Liver (tissue), 10 donors: ENCODE results near the gene ATG2B. TPM values are rescaled to one million over a fixed set of nuclear protein-coding genes. Genes with fewer than 3 reads are reported as not detected.

Experiments
- DNase-seq: peaks from one replicate; pipeline ENCODE4 v3.0.0-alpha.2; 2017; ENCODE audit warnings: low spot score
- H3K27ac ChIP-seq, 2 donors: one replicate each; pipeline ENCODE4 v1.7.0; 2013; ENCODE audit warnings: inconsistent platforms in 2 of 2, low read length in 2 of 2, control low read depth in 1 of 2, low read depth in 1 of 2, mild to moderate bottlenecking in 1 of 2
- H3K27me3 ChIP-seq, 4 donors: one replicate each; pipeline versions ENCODE4 v1.6.1 to v1.7.0; 2013; ENCODE audit warnings: low read length in 3 of 4, inconsistent platforms in 1 of 4, mild to moderate bottlenecking in 1 of 4, moderate library complexity in 1 of 4; ENCODE audit not compliant: control insufficient read depth in 4 of 4, insufficient read depth in 4 of 4
- H3K36me3 ChIP-seq, 4 donors: one replicate each; pipeline versions ENCODE4 v1.6.1 to v1.7.0; 2013; ENCODE audit warnings: low read length in 3 of 4, mild to moderate bottlenecking in 3 of 4, low read depth in 1 of 4, moderate library complexity in 1 of 4; ENCODE audit not compliant: control insufficient read depth in 4 of 4, insufficient read depth in 3 of 4
- H3K4me1 ChIP-seq, 4 donors: one replicate each; pipeline versions ENCODE4 v1.6.1 to v1.7.0; 2013; ENCODE audit warnings: low read length in 3 of 4, mild to moderate bottlenecking in 3 of 4, moderate library complexity in 1 of 4; ENCODE audit not compliant: control insufficient read depth in 4 of 4, insufficient read depth in 4 of 4
- H3K4me3 ChIP-seq, 3 donors: one replicate each; pipeline versions ENCODE4 v1.6.1 to v1.7.0; 2013; ENCODE audit warnings: low read length in 3 of 3, control low read depth in 1 of 3, low read depth in 1 of 3, mild to moderate bottlenecking in 1 of 3
- H3K9ac ChIP-seq, 2 donors: one replicate each; pipeline ENCODE4 v1.7.0; 2013; ENCODE audit warnings: low read length in 2 of 2, mild to moderate bottlenecking in 2 of 2, moderate library complexity in 2 of 2, control low read depth in 1 of 2, low read depth in 1 of 2
- H3K9me3 ChIP-seq, 4 donors: one replicate each; pipeline versions ENCODE4 v1.6.1 to v1.7.0; 2013; ENCODE audit warnings: low read length in 3 of 4; ENCODE audit not compliant: control insufficient read depth in 4 of 4
- FOXA1 ChIP-seq: IDR thresholded peaks from 2 replicates; pipeline ENCODE4 v1.6.1; 2016; ENCODE audit warnings: antibody characterized with exemption
- GABPA ChIP-seq, 2 donors: IDR thresholded peaks in 1 of 2; conservative IDR thresholded peaks in 1 of 2; 2 replicates each; pipeline ENCODE4 v1.6.1; 2016; ENCODE audit warnings: antibody characterized with exemption in 2 of 2, mild to moderate bottlenecking in 1 of 2, moderate library complexity in 1 of 2
- HNF4G ChIP-seq: IDR thresholded peaks from 2 replicates; pipeline ENCODE4 v1.6.1; 2016; ENCODE audit warnings: antibody characterized with exemption
- NR2F2 ChIP-seq: IDR thresholded peaks from 2 replicates; pipeline ENCODE4 v1.6.1; 2016; ENCODE audit warnings: antibody characterized with exemption
- RAD21 ChIP-seq, 2 donors: IDR thresholded peaks; 2 replicates each; pipeline ENCODE4 v1.6.1; 2016; ENCODE audit warnings: antibody characterized with exemption in 2 of 2, mild to moderate bottlenecking in 2 of 2
- RXRA ChIP-seq, 2 donors: IDR thresholded peaks; 2 replicates each; pipeline ENCODE4 v1.6.1; 2017 to 2018; ENCODE audit warnings: antibody characterized with exemption in 2 of 2, mild to moderate bottlenecking in 1 of 2
- SP1 ChIP-seq: IDR thresholded peaks from 2 replicates; pipeline ENCODE4 v1.6.1; 2018; ENCODE audit warnings: antibody characterized with exemption, mild to moderate bottlenecking
- TAF1 ChIP-seq: conservative IDR thresholded peaks from 2 replicates; pipeline ENCODE4 v1.6.1; 2016; ENCODE audit warnings: antibody characterized with exemption, mild to moderate bottlenecking
- YY1 ChIP-seq: IDR thresholded peaks from 2 replicates; pipeline ENCODE4 v1.6.1; 2016; ENCODE audit warnings: antibody characterized with exemption, mild to moderate bottlenecking
- WGBS: extraction: QIAGEN DNeasy Blood & Tissue Kit; methylation state at CpG from one replicate; pipeline ENCODE4 v1.1.7; 2013; 5-methylcytosine and 5-hydroxymethylcytosine counted together
- polyA plus RNA-seq, 2 donors: library from polyadenylated mRNA; stranded (reverse) in 1 of 2; unstranded in 1 of 2; fragments of 200-250 nt in 1 of 2; fragments of >200 nt in 1 of 2; fragmentation: Nextera tagmentation in 1 of 2; extraction: Ambion mirVana in 1 of 2; gene quantifications; one replicate each; pipeline versions ENCODE4 v1.2.1 to v1.2.3, GENCODE V29; 2013 to 2015
- small RNA-seq: library from RNA; depleted of rRNA; stranded (forward); fragments of <200 nt; gene quantifications from one replicate; pipeline ENCODE3, GENCODE V24; 2014
- total RNA-seq, 2 donors: library from RNA; depleted of rRNA; stranded (reverse); fragments of >200 nt; gene quantifications; one replicate each; pipeline ENCODE4 v1.2.3, GENCODE V29; 2014
- TF ChIP-seq, protein P1 (sequence below): IDR thresholded peaks from 2 replicates; pipeline ENCODE4 v1.6.1; 2016; ENCODE audit warnings: antibody characterized with exemption
- TF ChIP-seq, protein P2 (sequence below): IDR thresholded peaks from 2 replicates; pipeline ENCODE4 v1.6.1; 2016; ENCODE audit warnings: antibody characterized with exemption
- donor health status: healthy.
- donor health status: healthy.
- donor health status: healthy.
- donor health status: healthy.
- donor health status: healthy.

ATG2B gene
- total and polyA plus RNA-seq, 4 donors = 4.7 to 36.0 (median 20.5) TPM

DNA sequence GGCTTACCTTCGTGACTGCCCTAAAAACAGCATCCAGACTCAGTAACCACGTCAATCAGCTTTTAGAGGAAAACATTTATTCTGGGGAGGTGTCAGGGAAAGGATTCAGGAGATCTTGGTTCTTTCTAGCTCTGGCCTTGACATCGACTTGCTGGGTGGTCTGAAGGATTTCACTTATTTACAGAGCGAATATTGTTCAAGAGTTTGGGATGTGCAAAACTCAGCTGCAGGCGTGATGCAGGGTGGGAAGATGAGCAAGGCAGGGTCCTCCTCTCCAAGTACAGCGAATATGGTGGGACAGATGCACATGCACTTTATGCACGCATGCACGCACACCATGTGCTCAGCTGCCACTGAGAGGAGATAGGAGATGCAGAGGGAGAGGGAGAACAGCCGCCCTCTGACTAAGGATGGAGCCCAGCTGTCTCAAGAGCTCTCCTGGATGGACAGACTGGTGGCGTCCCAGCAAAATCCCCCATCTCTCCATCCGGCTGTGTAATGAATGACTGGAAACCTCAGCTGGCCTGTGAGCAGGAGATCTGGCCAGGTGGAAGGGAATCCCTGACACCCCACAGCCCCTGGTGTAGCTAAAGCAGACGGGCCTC is 131.5 kb downstream of the ATG2B start:
- Histone ChIP-seq H3K27ac (no peak overlapping the region), H3K9ac (no peak overlapping the region), H3K9me3 (no peaks in the 10 kb centered on the region), H3K4me1 (no peaks in the 10 kb centered on the region), H3K27me3 (no peaks in the 10 kb centered on the region), H3K36me3 (no peaks in the 10 kb centered on the region), H3K4me3 (no peak overlapping the region)
- DNase-seq = no peak
- WGBS = 85% methylated on average over 12 of the region's 12 CpGs
- no peak for TF ChIP-seq SP1
- TF ChIP-seq RXRA (IDR thresholded peaks at IDR 0.05) = no peak
- TF ChIP-seq, protein P1, sequence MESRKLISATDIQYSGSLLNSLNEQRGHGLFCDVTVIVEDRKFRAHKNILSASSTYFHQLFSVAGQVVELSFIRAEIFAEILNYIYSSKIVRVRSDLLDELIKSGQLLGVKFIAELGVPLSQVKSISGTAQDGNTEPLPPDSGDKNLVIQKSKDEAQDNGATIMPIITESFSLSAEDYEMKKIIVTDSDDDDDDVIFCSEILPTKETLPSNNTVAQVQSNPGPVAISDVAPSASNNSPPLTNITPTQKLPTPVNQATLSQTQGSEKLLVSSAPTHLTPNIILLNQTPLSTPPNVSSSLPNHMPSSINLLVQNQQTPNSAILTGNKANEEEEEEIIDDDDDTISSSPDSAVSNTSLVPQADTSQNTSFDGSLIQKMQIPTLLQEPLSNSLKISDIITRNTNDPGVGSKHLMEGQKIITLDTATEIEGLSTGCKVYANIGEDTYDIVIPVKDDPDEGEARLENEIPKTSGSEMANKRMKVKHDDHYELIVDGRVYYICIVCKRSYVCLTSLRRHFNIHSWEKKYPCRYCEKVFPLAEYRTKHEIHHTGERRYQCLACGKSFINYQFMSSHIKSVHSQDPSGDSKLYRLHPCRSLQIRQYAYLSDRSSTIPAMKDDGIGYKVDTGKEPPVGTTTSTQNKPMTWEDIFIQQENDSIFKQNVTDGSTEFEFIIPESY = no peak
- TF ChIP-seq YY1 = no peak
- no peak for TF ChIP-seq NR2F2

DNA sequence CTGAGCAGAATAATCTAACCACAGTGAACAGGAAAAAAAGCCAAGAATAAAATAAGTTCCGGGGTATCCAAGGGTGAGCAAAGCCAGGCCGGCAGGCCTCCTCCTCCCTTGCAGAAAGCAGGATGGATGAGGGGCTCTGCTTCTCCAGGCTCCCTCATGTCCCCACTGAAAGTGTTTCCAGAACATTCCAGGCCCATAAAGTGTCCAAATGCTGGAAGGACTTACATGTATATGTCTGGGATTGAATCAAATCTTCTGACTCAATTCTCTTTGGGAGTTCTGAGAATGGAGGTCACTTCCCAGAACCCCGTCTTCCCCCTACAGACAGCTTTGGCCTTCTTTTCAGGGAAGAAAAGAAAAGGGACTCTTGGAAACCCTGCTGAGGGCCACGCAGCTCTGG is 132.1 kb downstream of the ATG2B start:
- TF ChIP-seq TAF1 = no peak
- TF ChIP-seq, protein P2, sequence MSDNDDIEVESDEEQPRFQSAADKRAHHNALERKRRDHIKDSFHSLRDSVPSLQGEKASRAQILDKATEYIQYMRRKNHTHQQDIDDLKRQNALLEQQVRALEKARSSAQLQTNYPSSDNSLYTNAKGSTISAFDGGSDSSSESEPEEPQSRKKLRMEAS = no peak
- no peak for TF ChIP-seq HNF4G
- no peak for TF ChIP-seq RAD21 (IDR thresholded peaks at IDR 0.05)
- no peak for TF ChIP-seq NR2F2
- no peak for TF ChIP-seq GABPA (IDR thresholded peaks at IDR 0.05 in 1 of 2, conservative IDR thresholded peaks at IDR 0.05 in 1 of 2)
- TF ChIP-seq YY1 = no peak
- TF ChIP-seq FOXA1 = no peak
- no peak for TF ChIP-seq RXRA (IDR thresholded peaks at IDR 0.05)
- TF ChIP-seq SP1 = no peak
- 89% methylated on average over 4 of the region's 4 CpGs for WGBS

DNA sequence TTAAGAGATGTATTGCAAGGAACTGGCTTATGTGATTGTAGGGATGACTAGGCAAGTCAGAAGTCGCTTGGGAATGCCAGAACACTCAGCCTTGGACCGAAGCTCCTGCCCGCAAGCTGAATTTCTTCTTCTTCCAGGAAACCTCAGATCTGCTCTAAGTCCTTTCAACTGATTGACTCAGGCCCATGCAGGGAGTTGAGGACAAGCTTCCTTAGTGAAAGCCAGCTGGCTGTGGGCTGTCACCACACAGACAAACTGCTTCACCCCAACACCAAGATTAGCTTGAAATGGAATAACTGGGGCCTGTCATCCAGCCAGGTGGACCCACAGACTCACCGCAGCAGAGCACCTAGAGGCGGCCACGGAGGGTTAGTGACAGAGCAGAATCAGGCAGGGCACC is 133.8 kb downstream of the ATG2B start:
- no peaks in the 10 kb centered on the region for H3K9me3 ChIP-seq
- TF ChIP-seq YY1 = no peak
- TF ChIP-seq, protein P1 = no peak
- H3K9ac ChIP-seq = no peak overlapping the region
- H3K4me3 ChIP-seq = no peak overlapping the region
- H3K27me3 ChIP-seq = no peaks in the 10 kb centered on the region
- 94% methylated on average over 6 of the region's 6 CpGs for WGBS
- DNase-seq = no peak
- no peaks in the 10 kb centered on the region for H3K36me3 ChIP-seq
- no peaks in the 10 kb centered on the region for H3K4me1 ChIP-seq
- H3K27ac ChIP-seq = no peak overlapping the region

More for the DNA sequence above, 132.1 kb downstream of the ATG2B start:
- Histone ChIP-seq H3K4me3 (no peak overlapping the region), H3K27me3 (no peaks in the 10 kb centered on the region), H3K36me3 (no peaks in the 10 kb centered on the region), H3K9ac (no peak overlapping the region), H3K9me3 (no peaks in the 10 kb centered on the region), H3K4me1 (no peaks in the 10 kb centered on the region), H3K27ac (no peak overlapping the region)
- DNase-seq = no peak

Small RNA genes lying within 50 kb of the gene (small RNA-seq; reads per million reads assigned to genes)
- gene RNU2-33P = 0.07 reads per million

Other genes starting within 250 kb of the ATG2B start
- gene BDKRB2, start 158.5 kb downstream of the ATG2B start, total RNA-seq = under 1 TPM; 0.19 to 0.25 TPM
- gene BDKRB2, start 158.5 kb downstream of the ATG2B start, polyA plus RNA-seq = under 1 TPM; 0.10 to 0.15 TPM
- gene BDKRB1, start 107.1 kb downstream of the ATG2B start, total RNA-seq = not detected
- gene BDKRB1, start 107.1 kb downstream of the ATG2B start, polyA plus RNA-seq = not detected
- 10 to 100 TPM; 16.6 to 23.7 TPM for gene GSKIP, start 185 bp upstream of the ATG2B start, total RNA-seq
- 10 to 100 TPM; 10.9 to 12.1 TPM for gene GSKIP, start 185 bp upstream of the ATG2B start, polyA plus RNA-seq
- 1 to 10 TPM; 5.9 to 6.1 TPM for gene AK7, start 28.8 kb upstream of the ATG2B start, total RNA-seq
- 1 to 10 TPM in 1 of 2 donors, under 1 TPM in 1; 0.67 to 1.1 TPM for gene AK7, start 28.8 kb upstream of the ATG2B start, polyA plus RNA-seq
- gene PAPOLA, start 139.0 kb upstream of the ATG2B start, total RNA-seq = 100 to 1,000 TPM in 1 of 2 donors, 10 to 100 TPM in 1; 89.7 to 107 TPM
- gene PAPOLA, start 139.0 kb upstream of the ATG2B start, polyA plus RNA-seq = 10 to 100 TPM; 29.4 to 53.4 TPM